Renal cortex interstitium (tissue), 11 donors: Measurements from ENCODE around the gene CTDSP2. TPM values are rescaled to one million over a fixed set of nuclear protein-coding genes. Genes with fewer than 3 reads are reported as not detected.
"Not testable (repeated sequence)": the region's sequence is repeated elsewhere in the genome, so short reads cannot be mapped to it uniquely, and the experiment has no call there.

Experiments
- DNase-seq, 11 donors: peaks; one replicate each; pipeline ENCODE4 v3.0.0-alpha.2; 2013; ENCODE audit warnings: low read depth in 9 of 11, low spot score in 4 of 11; ENCODE audit errors: extremely low read depth in 1 of 11
- polyA plus RNA-seq, 3 donors: library from polyadenylated mRNA; unstranded; fragments of 120-200 nt; gene quantifications; one replicate each; pipeline ENCODE4 v1.2.1, GENCODE V29; 2013; ENCODE audit not compliant: insufficient read length in 3 of 3

Gene CTDSP2
- polyA plus RNA-seq, 3 donors = 237 to 273 (median 260) TPM

DNA sequence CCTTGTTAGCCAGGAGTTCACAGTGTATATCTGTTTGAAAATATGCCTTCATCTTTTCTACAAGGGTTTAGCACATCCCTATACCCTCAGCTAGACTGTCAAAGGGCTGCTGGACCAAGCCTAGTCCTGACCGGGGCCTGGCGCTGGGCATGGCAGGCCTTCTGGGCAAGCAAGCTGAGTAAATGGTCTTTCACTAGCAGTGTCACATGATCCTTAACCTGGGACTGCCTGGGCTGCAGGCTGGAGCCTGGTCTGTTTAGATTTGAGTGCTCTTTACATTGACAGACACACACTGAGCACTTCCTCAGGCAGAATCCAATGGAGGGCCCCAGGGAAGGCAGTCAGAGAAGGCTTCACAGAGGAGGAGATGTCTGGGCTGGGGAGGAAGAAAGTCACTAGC lies 21.1 kb downstream of the CTDSP2 start:
- DNase-seq = no peak

DNA sequence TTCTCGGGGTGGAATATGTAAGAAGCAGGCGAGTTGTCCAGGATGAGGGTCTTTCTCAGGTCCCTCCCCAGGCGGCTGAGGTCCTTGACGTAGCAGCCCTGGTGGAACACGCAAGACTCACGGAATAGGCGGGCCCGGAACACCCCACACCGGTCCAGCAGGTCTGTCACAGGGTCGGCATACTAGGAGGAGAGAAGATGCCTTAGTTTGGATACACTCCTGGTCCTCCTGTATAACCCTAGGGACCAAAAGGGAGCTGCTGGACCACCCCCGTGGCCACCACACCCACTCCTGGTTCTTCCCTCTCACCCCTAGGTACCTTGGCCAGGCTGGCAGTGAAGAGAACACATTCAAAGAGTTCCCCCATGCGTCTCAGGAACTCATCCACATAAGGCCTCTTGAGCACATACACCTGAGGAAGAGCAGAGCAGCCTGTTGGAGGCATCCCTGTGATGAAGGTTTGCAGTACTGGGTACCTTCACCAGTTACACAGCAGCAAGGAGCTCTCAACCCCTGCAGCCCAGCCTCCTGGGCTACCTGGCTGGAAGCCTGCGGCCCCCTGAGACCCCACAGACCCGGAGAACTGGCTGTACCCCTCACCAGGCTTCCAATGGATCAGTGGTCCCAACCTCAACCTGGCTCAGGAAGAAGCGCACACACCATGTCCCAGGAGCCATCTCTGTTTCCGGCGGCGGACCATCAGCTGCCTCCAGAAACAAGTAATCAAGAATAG lies 22.5 kb downstream of the CTDSP2 start:
- DNase-seq = no peak

DNA sequence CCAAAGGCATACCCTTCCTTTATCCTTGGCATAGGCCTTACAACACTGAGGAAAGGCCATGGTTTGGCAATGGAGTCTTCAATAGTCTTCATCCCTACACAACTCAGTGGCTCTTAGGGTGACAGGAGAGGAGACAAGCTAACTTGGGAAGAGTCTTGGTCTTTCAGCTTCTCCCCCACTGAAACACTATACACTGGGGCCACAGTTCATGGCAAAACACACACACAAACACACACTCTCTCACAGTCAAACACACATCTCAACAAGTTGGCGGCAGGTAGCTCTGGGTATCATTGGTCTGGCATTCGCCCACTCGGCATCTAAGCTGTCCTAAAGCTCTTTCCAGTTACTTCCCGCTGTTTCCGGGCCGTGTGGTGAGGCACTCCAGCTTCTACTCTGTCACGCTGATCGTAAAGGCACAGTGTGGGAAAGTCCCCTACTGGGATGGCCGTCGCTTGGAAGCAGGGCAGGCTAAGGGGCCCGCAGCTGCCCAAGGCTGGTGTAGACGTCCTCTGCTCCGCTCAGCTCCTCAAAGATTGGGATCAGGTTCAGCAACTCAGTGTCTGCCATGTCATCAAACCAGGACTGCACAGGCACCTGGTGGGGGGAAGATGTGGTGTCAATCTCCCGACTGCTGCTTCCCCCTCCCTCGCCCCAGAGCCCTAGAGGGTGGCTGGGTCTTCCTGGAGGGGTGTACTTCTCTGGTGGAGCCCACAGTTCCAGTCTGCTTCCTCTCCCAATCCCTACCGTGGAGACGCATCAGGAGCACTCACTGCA lies 23.2 kb downstream of the CTDSP2 start:
- no peak for DNase-seq

DNA sequence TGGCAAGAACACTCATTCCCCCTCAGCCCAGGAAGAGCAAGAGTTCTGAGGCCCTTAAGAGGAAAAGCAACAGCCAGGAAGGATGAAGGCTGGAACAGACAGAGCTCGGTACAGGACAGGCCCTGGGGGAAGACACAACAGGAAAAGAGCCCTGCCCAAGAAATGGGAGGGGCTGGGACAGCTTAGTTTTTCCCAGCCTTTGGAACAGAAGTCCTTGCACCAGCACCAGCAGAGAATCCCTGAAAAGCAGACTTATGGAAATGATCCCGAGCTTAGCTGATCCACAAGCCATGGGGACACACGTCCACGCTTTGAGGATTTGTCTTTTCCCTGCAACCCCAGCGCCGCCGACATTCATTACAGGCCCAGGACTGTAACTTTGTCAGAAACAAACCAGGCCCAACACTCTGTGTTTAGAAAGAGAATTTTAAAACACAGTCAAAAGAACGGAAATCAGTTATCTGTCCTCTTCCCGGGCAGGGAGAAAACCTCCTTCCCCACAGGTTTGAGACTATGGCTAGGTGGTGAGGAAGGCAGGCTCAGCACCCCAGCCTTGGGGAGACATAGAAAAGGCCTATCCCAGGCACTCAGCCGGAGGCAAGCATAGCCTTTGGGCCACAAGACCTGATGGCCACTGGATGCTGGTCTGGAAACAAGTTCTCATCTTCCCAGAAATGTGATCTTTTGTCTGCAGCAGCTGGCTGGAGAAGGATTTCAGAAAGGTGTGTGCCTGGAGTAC lies 24.0 kb downstream of the CTDSP2 start:
- DNase-seq = no peak

GRCh38 chr12:57821474-57822214 lies 24.9 kb downstream of the CTDSP2 start:
- DNase-seq = no peak

DNA sequence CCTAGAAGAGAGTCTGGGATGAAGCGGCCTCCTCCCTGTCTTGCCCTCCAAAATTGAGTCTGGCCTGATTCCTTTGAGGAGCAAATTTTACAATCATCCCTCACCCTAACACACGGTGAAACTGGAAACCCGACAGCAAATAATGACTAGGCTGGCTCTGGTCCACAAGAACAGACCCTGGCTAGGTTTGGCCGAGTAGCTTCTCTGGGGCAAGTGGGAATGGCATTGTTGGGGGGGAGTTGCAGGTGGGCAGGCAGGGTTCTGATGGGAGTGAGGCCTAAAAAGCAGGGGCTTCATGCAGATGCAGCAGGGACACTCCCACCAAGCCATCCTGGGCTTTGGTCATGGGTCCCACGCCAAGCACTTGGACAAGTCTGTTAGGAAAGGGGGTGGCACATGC lies 25.5 kb downstream of the CTDSP2 start:
- not testable (repeated sequence) for DNase-seq

GRCh38 chr12:57820119-57820518 lies 26.4 kb downstream of the CTDSP2 start:
- DNase-seq = not testable (repeated sequence)

DNA sequence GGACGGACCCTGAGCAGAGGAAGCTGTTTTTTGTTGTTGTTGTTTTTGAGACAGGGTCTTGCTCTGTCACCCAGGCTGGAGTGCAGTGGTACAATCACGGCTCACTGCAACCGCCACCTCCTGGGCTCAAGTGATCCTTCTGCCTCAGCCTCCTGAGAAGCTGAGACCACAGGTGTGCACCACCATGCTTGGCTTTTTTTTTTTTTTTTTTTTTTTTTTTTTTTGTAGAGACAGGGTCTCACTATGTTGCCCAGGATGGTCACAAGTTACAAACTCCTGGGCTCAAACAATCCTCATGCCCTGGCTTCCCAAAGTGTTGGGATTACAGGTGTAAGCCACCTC lies 28.6 kb downstream of the CTDSP2 start:
- DNase-seq = not testable (repeated sequence)

GRCh38 chr12:57817261-57817989 lies 29.1 kb downstream of the CTDSP2 start:
- no peak for DNase-seq

GRCh38 chr12:57816855-57817151 lies 29.7 kb downstream of the CTDSP2 start:
- DNase-seq = no peak

DNA sequence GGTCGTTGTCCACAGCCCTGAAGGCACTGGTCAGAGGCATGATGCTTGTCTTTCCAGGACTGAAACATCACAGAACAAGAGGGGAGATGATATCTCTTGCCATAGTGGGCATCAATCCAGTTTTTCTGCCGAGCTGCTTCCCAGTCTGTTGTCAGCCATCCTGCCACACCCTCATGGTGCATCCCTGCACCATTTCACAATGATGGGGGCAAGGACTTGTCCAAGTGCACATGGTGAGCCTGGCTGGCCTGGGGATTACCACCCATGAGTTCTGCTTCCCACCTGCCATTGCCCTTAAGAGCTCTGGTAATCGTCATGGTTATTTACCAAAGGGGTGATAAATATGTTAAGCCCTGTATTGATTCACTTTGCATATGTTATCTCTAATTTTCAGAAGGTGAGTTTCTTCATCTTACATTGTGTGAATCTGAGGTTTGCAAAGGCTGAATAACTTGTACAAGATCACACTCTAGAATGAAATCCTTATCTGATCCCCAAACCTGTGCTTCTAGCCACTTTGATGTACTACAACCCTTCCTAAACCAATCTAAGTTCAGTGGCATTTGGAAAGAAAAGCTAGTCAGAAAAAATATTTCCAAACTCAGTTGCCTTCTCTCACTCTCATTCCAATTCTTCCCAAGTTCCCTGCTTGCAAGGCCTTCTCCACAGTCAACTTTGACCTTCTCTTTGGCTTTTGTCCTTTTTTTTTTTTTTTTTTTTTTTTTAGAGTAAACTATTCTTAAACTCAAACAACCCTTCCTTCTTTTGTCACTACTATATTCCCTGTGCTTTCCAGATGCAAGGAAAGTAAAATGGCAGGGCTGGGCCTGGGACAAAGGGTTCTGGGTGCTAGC lies 30.3 kb downstream of the CTDSP2 start:
- DNase-seq = no peak

- DNase-seq = no peak
Measured at GRCh38 chr12:57815177-57816000, 31.1 kb downstream of the CTDSP2 start.

- DNase-seq = no peak
Measured at GRCh38 chr12:57813971-57814772, 32.4 kb downstream of the CTDSP2 start.

GRCh38 chr12:57813111-57813970 lies 33.2 kb downstream of the CTDSP2 start:
- DNase-seq = no peak

- DNase-seq = no peak
Measured at GRCh38 chr12:57811028-57811755, 35.3 kb downstream of the CTDSP2 start.
